Thyroid gland (tissue), 4 donors: Measurements from ENCODE around the gene ELL3.

ENCODE experiments used
- CTCF ChIP-seq, 6 experiments: fragments of 200-600 bp in 3 of 6; fragments of 450-650 bp in 3 of 6; sonication (generic) in 3 of 6; IDR thresholded peaks; one replicate each; pipeline ENCODE4 v1.5.1; 2016 to 2019; ENCODE audit warnings: antibody characterized with exemption in 6 of 6, mild to moderate bottlenecking in 2 of 6, inconsistent platforms in 1 of 6, moderate library complexity in 1 of 6
- POLR2A ChIP-seq, 2 donors: fragments of 450-650 bp; IDR thresholded peaks; one replicate each; pipeline ENCODE4 v1.6.1; 2017; ENCODE audit warnings: antibody characterized with exemption in 2 of 2, mild to moderate bottlenecking in 2 of 2, moderate library complexity in 1 of 2

- TF ChIP-seq CTCF (IDR thresholded peaks at IDR 0.05) = peak; percentile 44 to 71 (median 53)
- no peak for TF ChIP-seq POLR2A (IDR thresholded peaks at IDR 0.05)
Observed at GRCh38 chr15:43769584-43770228, 7.1 kb downstream of the ELL3 start.
